HepG2 (cell line): ENCODE results near the gene GPR89A. TPM values are rescaled to one million over a fixed set of nuclear protein-coding genes. Genes with fewer than 3 reads are reported as not detected.

Source experiments
- CREBL2 ChIP-seq: sonication (generic); formaldehyde crosslinking; IDR thresholded peaks from 2 replicates; pipeline ENCODE4 v1.8.1; 2023; ENCODE audit warnings: missing genetic modification reagents, mild to moderate bottlenecking, borderline replicate concordance
- FLYWCH1 ChIP-seq: sonication (generic); formaldehyde crosslinking; IDR thresholded peaks from 2 replicates; pipeline ENCODE4 v1.8.1; 2023; ENCODE audit warnings: mild to moderate bottlenecking, missing genetic modification reagents
- GATAD1 ChIP-seq: IDR thresholded peaks from 2 replicates; pipeline ENCODE4 v1.6.1; 2016; ENCODE audit warnings: missing genetic modification reagents, missing compliant biosample characterization
- MLXIP ChIP-seq: sonication (generic); formaldehyde crosslinking; IDR thresholded peaks from 2 replicates; pipeline ENCODE4 v1.9.0; 2021; ENCODE audit warnings: missing genetic modification reagents, borderline replicate concordance
- NKX3-1 ChIP-seq: sonication (generic); formaldehyde crosslinking; IDR thresholded peaks from 2 replicates; pipeline ENCODE4 v1.5.0; 2020; ENCODE audit warnings: missing genetic modification reagents
- PAF1 ChIP-seq: IDR thresholded peaks from 2 replicates; pipeline ENCODE4 v1.6.1; 2016; ENCODE audit warnings: missing genetic modification reagents, missing compliant biosample characterization
- ZBTB7A ChIP-seq: sonication (generic); formaldehyde crosslinking; IDR thresholded peaks from 2 replicates; pipeline ENCODE4 v1.8.0; 2022; ENCODE audit warnings: mild to moderate bottlenecking, missing genetic modification reagents
- ZGPAT ChIP-seq: IDR thresholded peaks from 2 replicates; pipeline ENCODE4 v1.6.1; 2016; ENCODE audit warnings: mild to moderate bottlenecking
- ZMAT5 ChIP-seq: sonication (generic); formaldehyde crosslinking; IDR thresholded peaks from 2 replicates; pipeline ENCODE4 v1.5.0; 2020; ENCODE audit warnings: mild to moderate bottlenecking, low read depth, missing genetic modification reagents, borderline replicate concordance
- ZNF101 ChIP-seq: sonication (generic); formaldehyde crosslinking; IDR thresholded peaks from 2 replicates; pipeline ENCODE4 v1.4.0; 2020; ENCODE audit warnings: mild to moderate bottlenecking, low read depth, missing genetic modification reagents, borderline replicate concordance
- ZNF142 ChIP-seq: sonication (generic); formaldehyde crosslinking; IDR thresholded peaks from 2 replicates; pipeline ENCODE4 v1.4.0; 2020; ENCODE audit warnings: missing genetic modification reagents
- ZNF280D ChIP-seq: sonication (generic); formaldehyde crosslinking; IDR thresholded peaks from 2 replicates; pipeline ENCODE4 v1.5.1; 2020; ENCODE audit warnings: mild to moderate bottlenecking, missing genetic modification reagents
- polyA plus RNA-seq, 8 experiments: library from polyadenylated mRNA; depleted of rRNA in 3 of 8; stranded (reverse) in 7 of 8; unstranded in 1 of 8; fragments of >200 nt; fragmentation: Illumina TruSeq in 4 of 8; extraction: Trizol in 4 of 8; gene quantifications; 2 replicates each; pipeline versions ENCODE4 v1.2.1 to v1.2.3, GENCODE V29; 2011 to 2016; ENCODE audit warnings: low read depth in 4 of 8, missing spikeins in 1 of 8, mixed read lengths in 1 of 8; ENCODE audit not compliant: insufficient read depth in 1 of 8
- total RNA-seq, 5 experiments: library from RNA; depleted of rRNA; stranded (reverse); fragments of >200 nt; fragmentation: Illumina TruSeq; extraction: Trizol; gene quantifications; 2 replicates each; pipeline ENCODE4 v1.2.3, GENCODE V29; 2016; ENCODE audit warnings: low read depth in 1 of 5

GPR89A gene
- total and polyA plus RNA-seq, 2 of the 13 experiments (the other 11 are each of a cell fraction or from before 2014, with no cell fraction given), result 23.4 to 32.6 TPM

GRCh38 chr1:145707183-145707867 lies 99.5 kb downstream of the GPR89A start, which contains the start of gene PDZK1 (continued):
- no peak for TF ChIP-seq ZNF280D (CRISPR knock-in tag)
- TF ChIP-seq PAF1, result no peak
- no peak for TF ChIP-seq ZNF142 (CRISPR knock-in tag)
- TF ChIP-seq ZGPAT (CRISPR knock-in tag), result peak; percentile 71
- TF ChIP-seq FLYWCH1 (CRISPR knock-in tag), result no peak
- TF ChIP-seq ZMAT5 (CRISPR knock-in tag), result no peak
- TF ChIP-seq ZNF101 (CRISPR knock-in tag), result no peak
- no peak for TF ChIP-seq NKX3-1 (CRISPR knock-in tag)
- 0 out of 2 replicates have a peak, but pooled peaks have one; percentile 24 for TF ChIP-seq GATAD1 (CRISPR knock-in tag)
- TF ChIP-seq ZBTB7A (CRISPR knock-in tag), result no peak
- TF ChIP-seq MLXIP (CRISPR knock-in tag), result peak; percentile 43; the same call in 1 of the 2 replicates
- no peak for TF ChIP-seq CREBL2 (CRISPR knock-in tag)
